ENCODE data around the gene ZNF69. TPM values are rescaled to one million over a fixed set of nuclear protein-coding genes. Genes with fewer than 3 reads are reported as not detected.
A peak's percentile ranks its signal among the peaks of the same experiment; 100 is the strongest.
"Not testable (repeated sequence)": the region's sequence is repeated elsewhere in the genome, so short reads cannot be mapped to it uniquely, and the experiment has no call there.

The ZNF69 gene
- total RNA-seq, 4 donors from 2014 or later, result 14.1 to 20.0 (median 16.7) TPM

DNA sequence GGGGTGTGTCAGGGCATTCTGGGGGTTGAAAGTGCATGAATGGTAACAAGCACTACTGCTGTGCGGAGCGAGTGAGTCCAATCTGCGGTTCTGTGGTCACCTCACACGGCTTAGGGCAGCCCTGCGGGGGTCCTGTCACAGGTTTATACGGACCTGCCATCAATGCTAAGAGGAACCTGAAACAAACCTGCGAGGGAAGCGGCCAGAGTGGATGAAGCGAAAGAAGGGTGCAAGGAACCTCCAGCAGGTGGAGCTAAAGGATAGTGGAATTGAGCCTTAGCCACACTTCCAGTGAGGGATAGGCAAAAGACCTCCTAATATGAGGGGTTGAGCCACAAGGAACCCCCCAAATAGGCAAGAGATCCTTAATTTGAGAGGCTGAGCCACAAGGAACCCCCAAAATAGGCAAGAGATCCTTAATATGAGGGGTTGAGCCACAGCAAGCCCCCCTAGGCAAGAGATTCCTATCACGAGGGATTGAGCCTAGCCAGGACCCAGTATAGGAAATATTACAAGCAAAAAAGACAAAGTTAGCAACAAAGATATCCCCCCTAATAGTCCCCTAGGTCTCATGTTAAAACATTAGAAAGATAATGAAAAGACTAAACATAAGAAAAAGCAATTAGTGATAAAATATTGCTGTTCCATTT is 6.3 kb upstream of the ZNF69 start:
- no peaks in the 10 kb centered on the region for H3K9me3 ChIP-seq
- WGBS, 2 donors, result 11 to 18% methylated on average over 10 of the region's 10 CpGs
- no peak overlapping the region for H3K4me3 ChIP-seq (replicated peaks in 1 of 3)
- DNase-seq, result peak; percentile 64 to 66
- intact Hi-C loops (cut with DNase I), result loop anchor here (5.0 to 10.0 kb wide), 2 partner anchors 106 to 264 kb away; partner anchors contain the start of gene ZNF20
- no peaks in the 10 kb centered on the region for H3K36me3 ChIP-seq
- H3K4me1 ChIP-seq, result no peaks in the 10 kb centered on the region
- TF ChIP-seq, protein P1, sequence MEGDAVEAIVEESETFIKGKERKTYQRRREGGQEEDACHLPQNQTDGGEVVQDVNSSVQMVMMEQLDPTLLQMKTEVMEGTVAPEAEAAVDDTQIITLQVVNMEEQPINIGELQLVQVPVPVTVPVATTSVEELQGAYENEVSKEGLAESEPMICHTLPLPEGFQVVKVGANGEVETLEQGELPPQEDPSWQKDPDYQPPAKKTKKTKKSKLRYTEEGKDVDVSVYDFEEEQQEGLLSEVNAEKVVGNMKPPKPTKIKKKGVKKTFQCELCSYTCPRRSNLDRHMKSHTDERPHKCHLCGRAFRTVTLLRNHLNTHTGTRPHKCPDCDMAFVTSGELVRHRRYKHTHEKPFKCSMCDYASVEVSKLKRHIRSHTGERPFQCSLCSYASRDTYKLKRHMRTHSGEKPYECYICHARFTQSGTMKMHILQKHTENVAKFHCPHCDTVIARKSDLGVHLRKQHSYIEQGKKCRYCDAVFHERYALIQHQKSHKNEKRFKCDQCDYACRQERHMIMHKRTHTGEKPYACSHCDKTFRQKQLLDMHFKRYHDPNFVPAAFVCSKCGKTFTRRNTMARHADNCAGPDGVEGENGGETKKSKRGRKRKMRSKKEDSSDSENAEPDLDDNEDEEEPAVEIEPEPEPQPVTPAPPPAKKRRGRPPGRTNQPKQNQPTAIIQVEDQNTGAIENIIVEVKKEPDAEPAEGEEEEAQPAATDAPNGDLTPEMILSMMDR (IDR thresholded peaks at IDR 0.05), result peak; percentile 49 to 80 (median 68)
- TF ChIP-seq POLR2A (IDR thresholded peaks at IDR 0.05), result no peak
- H3K27ac ChIP-seq, result no peak overlapping the region
- H3K27me3 ChIP-seq, result no peaks in the 10 kb centered on the region

DNA sequence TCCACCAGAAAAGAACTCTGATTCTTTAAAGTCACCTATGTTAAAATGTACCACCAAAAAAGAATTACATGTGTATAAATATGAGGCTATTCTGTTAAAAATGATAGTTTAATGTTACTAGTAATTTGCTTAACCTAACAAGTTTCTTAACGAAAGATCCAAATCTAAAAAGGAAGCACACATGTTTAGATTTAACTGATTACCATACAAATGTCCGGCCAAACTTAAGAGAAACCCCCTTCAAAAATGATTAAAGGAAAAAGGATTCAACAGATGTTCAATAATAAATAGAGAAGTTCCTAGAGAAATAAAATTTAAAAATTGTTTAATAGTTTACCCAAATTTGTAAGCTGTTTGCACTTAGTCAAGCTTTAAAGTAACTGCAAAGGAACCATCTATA is 5.0 kb upstream of the ZNF69 start:
- 72 to 78% methylated on average over 2 of the region's 2 CpGs for WGBS, 2 donors
- H3K4me3 ChIP-seq (replicated peaks in 1 of 3), result no peak overlapping the region
- H3K27me3 ChIP-seq, result no peaks in the 10 kb centered on the region
- TF ChIP-seq POLR2A (IDR thresholded peaks at IDR 0.05), result no peak
- peaks cover 0 to 3% of the 10 kb centered on the region in 2 donors for H3K4me1 ChIP-seq
- H3K9me3 ChIP-seq, result no peaks in the 10 kb centered on the region
- no peaks in the 10 kb centered on the region for H3K36me3 ChIP-seq
- intact Hi-C loops (cut with DNase I), result loop anchor here (5.0 to 10.0 kb wide), 2 partner anchors 105 to 262 kb away; partner anchors contain the start of gene ZNF20
- H3K27ac ChIP-seq, result no peak overlapping the region
- DNase-seq, result no peak

DNA sequence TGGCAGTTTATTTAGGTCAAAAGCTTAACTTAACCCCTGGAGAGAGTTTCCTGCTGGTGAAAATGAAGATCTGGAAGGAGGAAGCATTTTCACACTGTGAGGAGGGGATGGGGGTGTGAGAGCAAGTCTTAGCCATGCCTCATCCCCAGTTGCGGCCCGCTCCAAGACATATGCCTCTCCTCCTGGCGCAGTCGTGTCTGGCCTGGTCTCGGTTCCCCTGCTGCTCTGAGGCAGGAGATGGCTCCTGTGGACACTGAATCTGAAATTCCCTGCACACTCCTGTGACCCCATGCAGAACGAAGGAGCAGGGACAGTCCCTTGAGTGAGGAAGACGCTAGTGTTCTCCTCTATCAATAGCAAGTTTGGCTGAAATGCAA is 360 bp upstream of the ZNF69 start:
- 27 to 29% methylated on average over 7 of the region's 7 CpGs for WGBS, 2 donors
- intact Hi-C loops (cut with DNase I), result loop anchor here (10.0 kb wide), 1 partner anchor 258 kb away; the partner anchor contains the start of gene ZNF20
- TF ChIP-seq, protein P1 (IDR thresholded peaks at IDR 0.05), result no peak
- TF ChIP-seq POLR2A (IDR thresholded peaks at IDR 0.05), result no peak

DNA sequence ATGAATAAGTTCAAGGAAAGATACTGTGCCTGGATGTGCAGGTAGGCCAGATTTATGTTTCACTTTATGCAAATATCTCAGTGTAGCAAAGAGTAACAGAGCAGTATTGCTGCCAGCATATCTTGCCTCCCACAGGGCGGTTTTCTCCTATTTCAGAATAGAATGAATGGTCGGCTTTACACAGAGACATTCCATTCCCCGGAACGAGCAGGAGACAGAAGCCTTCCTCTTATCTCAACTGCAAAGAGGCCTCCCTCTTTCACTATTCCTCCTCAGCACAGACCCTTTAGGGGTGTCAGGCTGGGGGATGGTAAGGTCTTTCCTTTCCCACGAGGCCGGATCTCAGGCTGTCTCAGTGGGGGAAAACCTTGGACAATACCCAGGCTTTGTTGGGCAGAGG is 2.3 kb downstream of the ZNF69 start:
- intact Hi-C loops (cut with DNase I), result loop anchor here (10.0 kb wide), 1 partner anchor 255 kb away; the partner anchor contains the start of gene ZNF20
- WGBS, 2 donors, result 76 to 83% methylated on average over 6 of the region's 6 CpGs
- not testable (repeated sequence) for H3K36me3 ChIP-seq

More for the DNA sequence above, 360 bp upstream of the ZNF69 start:
- no peak overlapping the region for H3K4me3 ChIP-seq (replicated peaks in 1 of 3)
- peaks cover 3 to 5% of the 10 kb centered on the region in 2 donors for H3K4me1 ChIP-seq
- H3K36me3 ChIP-seq, result no peaks in the 10 kb centered on the region
- H3K27ac ChIP-seq, result peak overlapping the region in 2 of 3 donors; percentile 73 to 87
- H3K27me3 ChIP-seq, result no peaks in the 10 kb centered on the region
- no peaks in the 10 kb centered on the region for H3K9me3 ChIP-seq
- DNase-seq, result no peak

DNA sequence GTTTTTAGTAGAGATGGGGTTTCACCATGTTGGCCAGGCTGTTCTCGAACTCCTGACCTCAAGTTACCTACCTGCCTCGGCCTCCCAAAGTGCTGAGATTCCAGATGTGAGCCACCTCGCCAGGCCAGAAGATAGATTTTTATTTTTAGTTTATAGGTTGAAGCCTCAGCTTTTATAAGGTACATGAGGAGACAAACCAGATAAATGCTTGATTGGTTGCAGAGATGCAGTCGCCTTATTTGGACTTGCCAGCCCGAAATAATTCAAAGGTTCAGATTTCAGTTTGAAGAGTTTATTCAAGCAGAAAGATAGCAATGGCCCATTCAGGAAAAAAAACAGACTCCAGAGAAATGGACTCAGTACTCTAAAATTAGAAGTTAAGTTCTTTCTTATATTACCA is 3.1 kb downstream of the ZNF69 start:
- Histone ChIP-seq H3K4me3 (replicated peaks in 1 of 3) (no peak overlapping the region), H3K36me3 (no peaks in the 10 kb centered on the region), H3K4me1 (peaks cover 3 to 5% of the 10 kb centered on the region in 2 donors), H3K9me3 (no peaks in the 10 kb centered on the region), H3K27ac (no peak overlapping the region), H3K27me3 (no peaks in the 10 kb centered on the region)
- intact Hi-C loops (cut with DNase I), result no loop called here
- DNase-seq, result no peak
- 90 to 92% methylated on average over 5 of the region's 5 CpGs for WGBS, 2 donors
- TF ChIP-seq POLR2A (IDR thresholded peaks at IDR 0.05), result no peak
- TF ChIP-seq, protein P1 (IDR thresholded peaks at IDR 0.05), result no peak

More for the DNA sequence above, 2.3 kb downstream of the ZNF69 start:
- not testable (repeated sequence) for H3K27ac ChIP-seq; H3K9me3 ChIP-seq; H3K27me3 ChIP-seq; H3K4me3 ChIP-seq (replicated peaks in 1 of 3); DNase-seq; H3K4me1 ChIP-seq

DNA sequence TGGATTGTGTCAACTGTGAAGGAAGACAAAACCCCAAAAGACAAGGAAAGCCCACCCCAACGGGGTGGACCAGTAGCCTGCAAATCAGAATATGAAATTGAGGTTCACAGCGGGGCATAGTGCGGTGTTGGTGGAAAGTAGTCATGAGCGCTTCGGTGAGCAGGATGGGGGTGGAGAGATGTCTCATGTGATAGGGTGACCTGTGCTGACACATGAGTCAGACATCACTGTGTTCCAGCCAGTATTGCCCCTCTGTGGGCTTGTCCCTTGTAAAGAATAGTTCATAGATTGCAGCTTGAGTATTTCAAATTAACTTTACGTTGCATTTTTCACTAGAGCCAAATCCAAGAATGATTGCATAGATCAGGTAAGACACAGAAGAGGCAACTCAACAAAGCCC is 7.3 kb downstream of the ZNF69 start:
- intact Hi-C loops (cut with DNase I), result no loop called here

More for the DNA sequence above, 7.3 kb downstream of the ZNF69 start:
- Histone ChIP-seq H3K4me3 (replicated peaks in 1 of 3) (no peak overlapping the region), H3K27ac (no peak overlapping the region), H3K9me3 (no peaks in the 10 kb centered on the region), H3K27me3 (no peaks in the 10 kb centered on the region), H3K36me3 (no peaks in the 10 kb centered on the region), H3K4me1 (no peaks in the 10 kb centered on the region)
- 94 to 95% methylated on average over 6 of the region's 6 CpGs for WGBS, 2 donors
- DNase-seq, result no peak
- no peak for TF ChIP-seq POLR2A (IDR thresholded peaks at IDR 0.05)
- TF ChIP-seq, protein P1 (IDR thresholded peaks at IDR 0.05), result no peak

Measured in thyroid gland (tissue), 4 donors.